ENCODE measurements around the gene MAPK10.
"Not testable (repeated sequence)": the region's sequence is repeated elsewhere in the genome, so short reads cannot be mapped to it uniquely, and the experiment has no call there.

Gene MAPK10

GRCh38 chr4:85995361-85995760 is 364.5 kb downstream of the MAPK10 start:
- in situ Hi-C loops (cut with MboI; ENCODE audit: low sequenced_read_pairs): no loop called here

- in situ Hi-C loops (cut with MboI; ENCODE audit: low sequenced_read_pairs): no loop called here
Observed at GRCh38 chr4:85994576-85994975, 365.3 kb downstream of the MAPK10 start.

DNA sequence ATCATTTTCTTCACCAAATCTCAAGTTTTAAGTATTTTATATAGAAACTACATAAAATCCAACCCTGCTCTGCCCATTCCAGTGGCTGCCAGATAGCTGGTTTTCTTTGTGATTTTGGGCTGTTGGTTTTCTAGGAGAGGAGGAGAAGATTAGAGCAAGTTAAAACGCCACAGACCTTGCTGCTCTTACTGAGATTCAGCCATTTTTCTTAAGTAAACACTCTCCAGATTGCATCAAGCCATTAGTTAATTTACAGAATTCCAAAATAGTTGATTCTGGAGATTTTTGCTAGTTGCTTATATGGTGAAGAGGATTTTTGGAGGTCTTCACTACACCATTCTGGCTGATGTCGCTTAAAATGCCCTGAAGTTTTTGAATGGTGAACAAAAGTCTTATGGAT is 366.2 kb downstream of the MAPK10 start:
- in situ Hi-C loops (cut with MboI; ENCODE audit: low sequenced_read_pairs): no loop called here

DNA sequence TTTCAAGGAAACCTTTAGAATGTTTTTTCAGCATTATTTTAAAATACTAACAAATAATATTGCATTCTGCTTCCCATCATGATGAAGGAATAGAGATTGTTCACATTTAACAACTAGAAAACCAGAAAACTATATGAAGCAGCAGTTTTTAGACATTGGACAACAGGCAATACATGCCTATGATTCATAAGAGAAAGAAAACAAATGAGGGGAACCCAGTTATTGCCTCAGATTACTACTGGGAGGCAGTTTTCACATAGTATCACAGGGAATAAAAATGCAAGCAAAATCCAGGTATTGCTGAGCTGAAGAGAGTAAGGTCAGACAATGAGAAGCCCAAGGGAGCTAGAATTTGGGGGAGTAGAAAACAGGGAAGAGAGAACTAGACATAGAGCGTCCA is 373.6 kb downstream of the MAPK10 start:
- in situ Hi-C loops (cut with MboI; ENCODE audit: low sequenced_read_pairs): no loop called here

GRCh38 chr4:85979276-85979675 is 380.6 kb downstream of the MAPK10 start:
- in situ Hi-C loops (cut with MboI; ENCODE audit: low sequenced_read_pairs): no loop called here

- in situ Hi-C loops (cut with MboI; ENCODE audit: low sequenced_read_pairs): no loop called here
Observed at GRCh38 chr4:85970535-85970934, 389.3 kb downstream of the MAPK10 start.

DNA sequence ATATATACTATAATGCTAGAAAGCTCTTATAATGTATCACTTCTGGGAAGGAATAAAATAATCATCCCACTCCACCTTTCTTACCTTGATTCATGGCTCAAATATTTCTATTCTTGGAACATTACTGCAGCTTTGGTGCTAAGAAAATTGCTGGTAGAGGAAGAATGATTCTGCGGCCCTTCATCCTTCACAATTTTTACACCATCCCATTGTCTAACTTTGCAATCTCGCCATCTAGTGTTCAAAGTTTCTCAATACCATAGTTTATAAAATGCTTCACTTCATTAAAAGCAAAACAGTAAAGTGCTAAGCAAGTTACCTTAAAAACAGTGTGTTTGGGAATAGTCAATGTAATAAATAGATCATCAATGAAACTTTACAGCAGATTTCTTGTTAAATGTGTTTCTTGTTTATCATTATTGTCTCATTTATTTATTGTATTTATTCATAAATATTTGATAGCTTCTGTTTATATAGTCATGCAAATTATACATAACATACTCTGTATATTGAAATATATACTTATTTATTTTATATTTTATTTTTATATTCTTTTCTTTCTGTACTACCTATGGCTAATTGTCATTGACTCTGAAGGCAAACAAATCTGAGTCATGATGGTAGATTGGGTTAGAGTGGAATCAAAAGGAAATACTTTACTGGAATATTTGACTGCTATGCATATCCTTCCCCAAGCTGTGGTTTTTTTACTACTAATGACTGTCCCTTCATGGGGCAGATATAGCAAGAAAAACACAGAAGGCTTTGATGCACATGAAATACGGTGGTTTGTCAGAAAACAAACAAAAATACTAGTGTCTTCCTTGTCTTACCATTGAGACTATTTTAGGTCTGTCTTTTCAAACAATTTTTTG is 390.7 kb downstream of the MAPK10 start:
- in situ Hi-C loops (cut with MboI; ENCODE audit: low sequenced_read_pairs): no loop called here

DNA sequence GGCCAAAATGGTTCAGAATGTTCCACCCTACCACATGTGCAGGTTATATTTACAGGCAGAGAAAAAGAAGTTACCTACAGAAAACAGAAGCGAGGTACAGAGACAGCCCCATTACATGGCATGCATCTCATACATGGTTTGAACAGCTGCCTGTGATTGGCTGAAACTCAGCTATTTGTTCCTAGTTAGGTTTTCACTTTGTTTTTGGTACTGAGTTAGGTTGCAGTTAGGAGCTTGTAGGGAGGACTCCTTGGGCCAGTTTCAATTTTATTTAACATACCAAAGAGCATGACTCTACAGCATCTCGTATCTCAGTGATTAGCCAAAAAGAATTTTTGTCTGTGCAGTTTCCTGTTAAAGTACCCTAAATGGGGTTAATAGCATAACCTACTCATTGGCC is 392.0 kb downstream of the MAPK10 start:
- in situ Hi-C loops (cut with MboI; ENCODE audit: low sequenced_read_pairs): no loop called here

DNA sequence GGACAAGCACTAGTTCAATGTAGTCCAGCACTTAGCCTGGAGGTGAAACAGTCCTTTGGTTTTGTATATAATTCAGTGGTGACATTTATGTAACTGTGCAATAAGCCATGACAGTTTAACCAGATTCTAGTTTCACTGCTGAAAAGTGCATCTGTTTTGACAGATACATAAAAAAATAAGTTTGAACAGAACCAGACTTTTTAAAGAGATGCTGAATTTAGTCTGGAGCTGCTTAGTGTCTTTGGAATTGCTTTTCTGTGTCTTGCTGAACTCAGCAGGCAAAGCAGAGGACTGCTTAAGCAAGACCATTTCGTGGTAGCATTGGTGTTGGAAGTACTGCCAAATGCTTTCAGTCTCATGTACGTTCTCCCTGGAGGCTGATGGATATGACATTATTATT is 393.5 kb downstream of the MAPK10 start:
- in situ Hi-C loops (cut with MboI; ENCODE audit: low sequenced_read_pairs): no loop called here

DNA sequence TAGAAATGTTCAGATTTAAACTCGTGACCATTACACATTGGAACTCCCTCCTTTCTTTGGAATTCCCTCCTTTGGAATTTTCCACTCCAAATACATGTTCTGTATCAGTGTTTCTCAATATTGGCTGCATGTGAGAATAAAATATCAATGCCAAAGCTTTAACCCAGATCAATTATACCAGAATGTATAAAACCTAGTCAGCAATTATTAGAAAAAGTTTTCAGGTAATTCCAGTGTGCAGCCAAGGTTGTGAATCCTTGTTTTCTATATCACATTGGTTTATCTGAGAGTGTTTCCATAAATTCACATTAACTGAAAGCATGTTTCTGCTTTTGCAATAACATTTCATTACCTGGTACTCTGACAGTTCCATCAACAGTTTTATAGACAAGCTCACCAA is 394.3 kb downstream of the MAPK10 start:
- in situ Hi-C loops (cut with MboI; ENCODE audit: low sequenced_read_pairs): no loop called here

DNA sequence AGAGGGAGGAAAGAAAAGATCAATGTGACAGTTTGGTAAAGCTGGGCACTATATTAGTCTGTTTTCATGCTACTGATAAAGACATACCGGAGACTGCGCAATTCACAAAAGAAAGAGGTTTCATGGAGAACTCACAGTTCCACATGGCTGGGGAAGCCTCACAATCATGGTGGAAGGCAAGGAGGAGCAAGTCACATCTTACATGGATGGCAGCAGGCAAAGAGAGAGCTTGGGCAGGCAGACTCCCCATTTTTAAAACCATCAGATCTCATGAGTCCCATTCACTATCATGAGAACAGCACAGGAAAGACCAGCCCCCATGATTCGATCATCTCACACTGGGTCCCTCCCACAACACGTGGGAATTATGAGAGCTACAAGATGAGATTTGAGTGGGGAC is 394.8 kb downstream of the MAPK10 start:
- in situ Hi-C loops (cut with MboI; ENCODE audit: low sequenced_read_pairs): not testable (repeated sequence)

DNA sequence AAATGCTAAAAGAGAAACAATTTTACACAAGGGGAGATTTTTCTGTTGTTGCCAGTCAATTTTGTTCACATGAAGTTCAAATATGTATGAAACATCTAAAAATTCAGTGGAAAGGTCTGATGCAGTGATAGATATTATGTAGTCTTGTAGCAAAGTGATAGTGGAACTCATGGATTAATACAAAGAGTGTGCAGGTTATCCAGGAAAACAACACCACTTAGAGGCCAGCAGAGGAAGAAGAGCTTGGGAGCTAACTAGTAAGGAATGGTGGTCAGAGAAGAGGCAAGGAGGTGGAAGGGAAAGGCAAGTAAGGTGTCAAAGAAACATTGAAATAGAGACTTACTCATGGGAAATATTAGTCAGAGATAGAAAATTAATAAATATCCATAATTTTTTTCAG is 395.6 kb downstream of the MAPK10 start:
- in situ Hi-C loops (cut with MboI; ENCODE audit: low sequenced_read_pairs): no loop called here

- in situ Hi-C loops (cut with MboI; ENCODE audit: low sequenced_read_pairs): no loop called here
Observed at GRCh38 chr4:85963231-85963630, 396.6 kb downstream of the MAPK10 start.

DNA sequence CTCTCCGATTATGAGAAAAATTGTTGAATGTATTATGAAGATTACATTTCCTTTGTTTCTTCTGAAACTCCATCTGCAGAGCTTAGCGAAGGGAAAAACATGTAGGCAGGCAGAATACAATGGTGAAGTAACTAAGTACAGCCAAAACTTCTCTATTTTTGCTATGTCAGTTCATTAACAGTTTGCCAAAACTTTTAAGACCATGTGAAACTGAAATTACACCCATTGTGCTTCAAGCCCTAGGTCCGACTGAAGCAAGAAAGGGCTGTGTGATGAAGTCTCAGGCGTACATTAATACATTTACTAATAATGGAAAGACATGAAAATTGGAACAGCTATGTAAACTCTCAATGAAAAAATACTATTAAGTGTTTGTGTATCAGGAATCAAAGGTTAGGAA is 398.0 kb downstream of the MAPK10 start:
- in situ Hi-C loops (cut with MboI; ENCODE audit: low sequenced_read_pairs): no loop called here

DNA sequence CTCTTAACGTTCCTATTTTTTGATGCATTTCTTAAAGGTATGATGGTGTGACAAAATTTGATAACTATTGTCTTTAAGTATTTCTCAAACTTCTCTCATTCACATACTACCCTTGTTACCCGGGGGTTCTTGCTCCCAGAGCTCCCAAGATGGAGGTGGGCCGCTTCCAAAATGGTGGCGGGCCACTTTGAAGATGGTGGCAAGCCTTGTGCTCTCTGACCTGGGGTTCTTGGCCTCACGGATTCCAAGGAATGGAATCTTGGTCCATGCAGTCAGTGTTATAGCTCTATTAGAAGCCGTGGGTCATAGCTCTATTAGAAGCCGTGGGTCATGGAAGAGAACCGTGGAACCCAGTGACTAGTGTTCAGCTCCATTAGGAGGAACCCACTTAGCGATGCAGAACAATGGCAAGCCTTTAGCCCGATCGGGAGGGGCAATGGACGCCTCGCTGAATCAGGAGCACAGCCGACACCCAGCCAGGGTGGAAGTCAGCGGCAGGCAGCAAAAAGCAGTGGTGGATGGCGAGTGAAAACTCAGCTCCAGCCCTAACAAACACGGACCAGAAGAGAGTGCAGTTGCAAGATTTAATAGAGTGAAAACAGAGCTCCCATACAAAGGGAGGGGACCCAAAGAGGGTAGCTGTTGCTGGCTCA is 403.4 kb downstream of the MAPK10 start:
- in situ Hi-C loops (cut with MboI; ENCODE audit: low sequenced_read_pairs): no loop called here

- in situ Hi-C loops (cut with MboI; ENCODE audit: low sequenced_read_pairs): no loop called here
Observed at GRCh38 chr4:85955620-85956292, 404.1 kb downstream of the MAPK10 start.

DNA sequence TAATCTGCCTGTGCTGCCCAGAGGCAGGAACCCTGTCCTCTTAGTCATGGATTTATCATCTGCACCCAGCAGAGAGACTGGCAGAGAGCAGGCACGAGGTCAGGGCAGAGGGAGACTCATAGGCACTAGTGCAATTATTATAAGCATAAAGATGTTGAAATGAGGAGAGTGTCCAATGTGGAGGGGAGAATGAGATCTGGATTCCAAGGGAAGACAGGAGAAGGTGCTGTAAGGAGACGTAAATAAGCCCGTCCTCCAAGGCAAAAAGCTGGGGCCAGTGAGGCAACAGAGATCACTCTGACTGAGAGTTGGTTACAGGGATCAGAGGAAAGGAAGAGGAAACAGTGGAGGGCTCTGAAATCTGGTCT is 406.2 kb downstream of the MAPK10 start:
- in situ Hi-C loops (cut with MboI; ENCODE audit: low sequenced_read_pairs): no loop called here

DNA sequence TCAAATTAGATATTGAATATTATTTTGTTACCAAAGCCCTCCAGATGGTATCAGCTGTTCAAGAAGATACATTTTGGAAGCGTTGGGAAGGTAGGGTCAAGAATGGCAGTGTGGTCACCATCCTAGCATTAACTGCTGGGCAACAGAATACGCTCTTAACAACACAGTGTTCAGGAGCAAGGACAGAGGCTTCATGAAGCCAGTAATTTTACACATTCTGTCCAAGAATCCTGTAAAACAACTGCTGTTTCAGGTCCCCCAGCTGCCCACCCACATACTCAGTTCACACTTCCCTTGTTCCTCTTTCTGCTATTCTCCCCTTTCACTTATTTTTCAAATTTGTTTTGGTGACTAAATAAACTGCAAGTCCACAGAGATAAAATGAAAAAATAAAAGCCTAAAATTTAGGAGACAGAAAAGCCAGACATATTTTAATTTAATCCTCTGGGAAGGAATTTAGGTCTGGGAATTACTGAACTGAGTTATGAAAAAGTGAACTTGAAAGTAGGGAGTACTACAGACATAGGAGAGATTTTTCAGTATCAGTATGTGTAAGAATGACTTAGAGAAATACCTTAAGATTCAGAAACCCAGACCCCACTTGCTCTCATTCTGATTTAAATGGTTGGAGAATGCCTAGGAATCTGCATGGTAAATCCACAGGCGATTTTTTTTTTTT is 406.7 kb downstream of the MAPK10 start:
- in situ Hi-C loops (cut with MboI; ENCODE audit: low sequenced_read_pairs): no loop called here

- in situ Hi-C loops (cut with MboI; ENCODE audit: low sequenced_read_pairs): no loop called here
Observed at GRCh38 chr4:85952528-85952927, 407.3 kb downstream of the MAPK10 start.

DNA sequence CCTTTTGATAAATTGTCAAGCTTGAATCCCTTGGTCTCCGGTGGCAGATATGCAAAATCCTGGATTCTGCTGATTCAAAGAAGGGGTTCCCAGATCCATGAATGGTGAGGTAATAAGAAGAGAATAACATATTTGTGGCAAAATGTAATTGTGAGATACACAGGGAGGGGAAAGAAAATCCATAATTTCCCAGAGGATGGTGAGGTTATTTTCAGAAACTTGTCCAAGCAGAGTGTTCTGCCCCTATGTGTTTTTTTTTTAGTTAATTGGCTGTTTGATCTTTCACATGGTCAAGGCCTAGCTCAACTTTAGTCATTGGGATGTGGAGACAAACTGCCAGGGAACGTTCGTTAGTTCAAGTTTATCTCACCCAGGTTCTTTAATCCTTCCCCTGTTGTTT is 408.8 kb downstream of the MAPK10 start:
- in situ Hi-C loops (cut with MboI; ENCODE audit: low sequenced_read_pairs): no loop called here

DNA sequence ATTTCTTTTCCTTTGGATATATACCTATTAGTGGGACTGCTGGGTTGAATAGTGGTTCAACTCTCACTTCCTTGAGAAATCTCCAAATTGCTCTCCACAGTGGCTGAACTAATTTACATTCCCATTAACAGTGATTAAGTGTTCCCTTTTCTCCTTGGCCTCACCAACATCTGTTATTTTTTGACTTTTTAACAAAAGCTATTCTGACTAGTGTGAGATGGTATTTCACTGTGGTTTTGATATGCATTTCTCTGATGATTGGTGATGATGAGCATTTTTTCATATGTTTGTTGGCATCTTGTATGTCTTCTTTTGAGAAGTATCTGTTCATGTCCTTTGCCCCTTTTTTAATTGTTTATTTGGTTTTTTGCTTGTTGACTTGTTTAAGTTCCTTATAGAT is 413.0 kb downstream of the MAPK10 start:
- in situ Hi-C loops (cut with MboI; ENCODE audit: low sequenced_read_pairs): no loop called here
